H7 (cell line): ENCODE data around the gene ARHGDIA. TPM values are rescaled to one million over a fixed set of nuclear protein-coding genes. Genes with fewer than 3 reads are reported as not detected.
"Not testable (repeated sequence)": the region's sequence is repeated elsewhere in the genome, so short reads cannot be mapped to it uniquely, and the experiment has no call there.

Source experiments
- DNase-seq: peaks from one replicate; pipeline ENCODE4 v3.0.0; 2012
- H3K27me3 ChIP-seq: 2 replicates; pipeline ENCODE4 v1.6.0; 2011; ENCODE audit warnings: mild to moderate bottlenecking, low read length; ENCODE audit not compliant: control insufficient read depth, insufficient read depth
- H3K36me3 ChIP-seq: replicated peaks from 2 replicates; pipeline ENCODE4 v1.5.1; 2011; ENCODE audit warnings: low read length; ENCODE audit not compliant: control insufficient read depth, insufficient read depth
- H3K4me3 ChIP-seq: 2 replicates; pipeline ENCODE4 v1.5.1; 2011; ENCODE audit warnings: low read depth, mild to moderate bottlenecking, control low read depth, low read length, moderate library complexity; ENCODE audit not compliant: insufficient read depth
- total RNA-seq: library from RNA; depleted of rRNA; stranded (reverse); fragments of >200 nt; shearing (Covaris generic); gene quantifications from 2 replicates; pipeline ENCODE4 v1.2.3, GENCODE V29; 2014; rRNA removed

Gene ARHGDIA
- 127 and 158 TPM in 2 replicates for total RNA-seq

GRCh38 chr17:81870981-81871386 is at the start of gene ARHGDIA:
Gene ARHGDIA (minus strand): TSS chr17:81871337. CDS start chr17:81869930, 1,407 bp downstream.
- no peaks in the 10 kb centered on the region for H3K27me3 ChIP-seq
- peak within 1 kb of the TSS; percentile 91 for H3K4me3 ChIP-seq
- H3K36me3 ChIP-seq, result peaks cover 2% of the 10 kb centered on the region
- no peak for DNase-seq

- no peaks in the 10 kb centered on the region for H3K27me3 ChIP-seq
- H3K36me3 ChIP-seq, result peaks cover 15% of the 10 kb centered on the region
- H3K4me3 ChIP-seq, result no peak overlapping the region
- DNase-seq, result no peak
Observed at GRCh38 chr17:81918832-81919545, 47.9 kb upstream of the ARHGDIA start.

- H3K27me3 ChIP-seq, H3K4me3 ChIP-seq, DNase-seq: not testable (repeated sequence)
- peaks cover 16% of the 10 kb centered on the region for H3K36me3 ChIP-seq
Observed at GRCh38 chr17:81918333-81918669, 47.2 kb upstream of the ARHGDIA start.

- peak; percentile 100 for DNase-seq
- Histone ChIP-seq H3K27me3 (no peaks in the 10 kb centered on the region), H3K36me3 (peaks cover 16% of the 10 kb centered on the region), H3K4me3 (peak within 1 kb of the TSS; percentile 58)
Observed at GRCh38 chr17:81917565-81918332, 46.6 kb upstream of the ARHGDIA start, which contains the start of gene SIRT7. Gene SIRT7 (minus strand): TSS chr17:81918176. CDS start chr17:81918131, 45 bp downstream.

GRCh38 chr17:81916234-81917001 is 45.3 kb upstream of the ARHGDIA start:
- Histone ChIP-seq H3K36me3 (peaks cover 14% of the 10 kb centered on the region), H3K4me3 (peak overlapping the region; percentile 58; the same call in 1 of the 2 replicates), H3K27me3 (no peaks in the 10 kb centered on the region)
- no peak for DNase-seq

GRCh38 chr17:81915331-81915730 is 44.2 kb upstream of the ARHGDIA start:
- DNase-seq, result no peak
- Histone ChIP-seq H3K4me3 (no peak overlapping the region), H3K36me3 (peaks cover 12% of the 10 kb centered on the region), H3K27me3 (peaks cover 2% of the 10 kb centered on the region; the same call in 1 of the 2 replicates)

- no peak overlapping the region for H3K4me3 ChIP-seq
- no peak for DNase-seq
- peaks cover 2% of the 10 kb centered on the region; the same call in 1 of the 2 replicates for H3K27me3 ChIP-seq
- peaks cover 9% of the 10 kb centered on the region for H3K36me3 ChIP-seq
Observed at GRCh38 chr17:81914103-81914850, 43.1 kb upstream of the ARHGDIA start.

GRCh38 chr17:81913394-81914102 is 42.4 kb upstream of the ARHGDIA start:
- peaks cover 7% of the 10 kb centered on the region for H3K36me3 ChIP-seq
- no peak for DNase-seq
- H3K27me3 ChIP-seq, result peaks cover 2% of the 10 kb centered on the region; the same call in 1 of the 2 replicates
- H3K4me3 ChIP-seq, result no peak overlapping the region

GRCh38 chr17:81912441-81913309 is 41.5 kb upstream of the ARHGDIA start:
- peaks cover 2% of the 10 kb centered on the region; the same call in 1 of the 2 replicates for H3K27me3 ChIP-seq
- peaks cover 10% of the 10 kb centered on the region for H3K36me3 ChIP-seq
- no peak overlapping the region for H3K4me3 ChIP-seq
- DNase-seq, result no peak

- Histone ChIP-seq H3K36me3 (peaks cover 10% of the 10 kb centered on the region), H3K4me3 (peak overlapping the region; percentile 9; the same call in 1 of the 2 replicates), H3K27me3 (peaks cover 2% of the 10 kb centered on the region; the same call in 1 of the 2 replicates)
- no peak for DNase-seq
Observed at GRCh38 chr17:81911969-81912368, 40.8 kb upstream of the ARHGDIA start.

GRCh38 chr17:81911277-81911961 is 40.3 kb upstream of the ARHGDIA start, which contains the start of gene PCYT2:
Gene PCYT2 (minus strand): TSS chr17:81911399. CDS start chr17:81911355, 44 bp downstream.
- H3K4me3 ChIP-seq, result peak within 1 kb of the TSS; percentile 78
- peaks cover 10% of the 10 kb centered on the region for H3K36me3 ChIP-seq
- peak; percentile 100 for DNase-seq
- peaks cover 2% of the 10 kb centered on the region; the same call in 1 of the 2 replicates for H3K27me3 ChIP-seq

GRCh38 chr17:81910840-81911276 is 39.7 kb upstream of the ARHGDIA start:
- Histone ChIP-seq H3K36me3 (peaks cover 10% of the 10 kb centered on the region), H3K27me3 (peaks cover 2% of the 10 kb centered on the region; the same call in 1 of the 2 replicates), H3K4me3 (peak overlapping the region; percentile 78)
- DNase-seq, result no peak
